HG02678 (cell line): ENCODE results near the gene FBXW9.
"Not testable (repeated sequence)": the region's sequence is repeated elsewhere in the genome, so short reads cannot be mapped to it uniquely, and the experiment has no call there.

Experiments
- ATAC-seq: cut with Tn5 transposase; IDR thresholded peaks from one replicate; pipeline ENCODE4 v1.9.1; 2021; ENCODE audit warnings: mild to moderate bottlenecking, moderate library complexity; ENCODE audit not compliant: unreplicated experiment

The FBXW9 gene

GRCh38 chr19:12681074-12681987 lies 15.1 kb downstream of the FBXW9 start, which contains the start of gene DHPS:
Gene DHPS (minus strand): TSS chr19:12681880. CDS start chr19:12681766, 114 bp downstream.
- ATAC-seq = peak; percentile 73

- no peak for ATAC-seq
Measured at GRCh38 chr19:12680034-12680433, 16.4 kb downstream of the FBXW9 start.

GRCh38 chr19:12678039-12678438 lies 18.4 kb downstream of the FBXW9 start:
- ATAC-seq = not testable (repeated sequence)

GRCh38 chr19:12676928-12677327 lies 19.5 kb downstream of the FBXW9 start:
- ATAC-seq = no peak

GRCh38 chr19:12676384-12676792 lies 20.0 kb downstream of the FBXW9 start:
- ATAC-seq = no peak

- no peak for ATAC-seq
Measured at GRCh38 chr19:12675940-12676339, 20.5 kb downstream of the FBXW9 start.

GRCh38 chr19:12675399-12675798 lies 21.0 kb downstream of the FBXW9 start:
- no peak for ATAC-seq

- ATAC-seq = no peak
Measured at GRCh38 chr19:12672744-12673143, 23.7 kb downstream of the FBXW9 start.

GRCh38 chr19:12670159-12670928 lies 26.1 kb downstream of the FBXW9 start:
- no peak for ATAC-seq

- ATAC-seq = no peak
Measured at GRCh38 chr19:12669270-12670158, 26.9 kb downstream of the FBXW9 start.

- ATAC-seq = no peak
Measured at GRCh38 chr19:12668932-12669269, 27.5 kb downstream of the FBXW9 start.

GRCh38 chr19:12668346-12668745 lies 28.1 kb downstream of the FBXW9 start:
- no peak for ATAC-seq

GRCh38 chr19:12667731-12668302 lies 28.6 kb downstream of the FBXW9 start:
- ATAC-seq = no peak

GRCh38 chr19:12666265-12667048 lies 30.0 kb downstream of the FBXW9 start, which contains the start of the genes MAN2B1 and WDR83:
Gene MAN2B1 (minus strand): TSS chr19:12666742. CDS start chr19:12666701, 41 bp downstream.
Gene WDR83 (plus strand): TSS chr19:12666807. CDS start chr19:12669791, 2,984 bp downstream.
- peak; percentile 60 for ATAC-seq

GRCh38 chr19:12665671-12666264 lies 30.7 kb downstream of the FBXW9 start:
- no peak for ATAC-seq

- no peak for ATAC-seq
Measured at GRCh38 chr19:12665281-12665573, 31.2 kb downstream of the FBXW9 start.

- ATAC-seq = no peak
Measured at GRCh38 chr19:12664406-12665280, 31.8 kb downstream of the FBXW9 start.

GRCh38 chr19:12660980-12661379 lies 35.5 kb downstream of the FBXW9 start:
- ATAC-seq = no peak
